HCT116 (cell line): ENCODE data around the gene ZC3H12D. TPM values are rescaled to one million over a fixed set of nuclear protein-coding genes. Genes with fewer than 3 reads are reported as not detected.

Experiments used
- ATAC-seq: fragments of 200-7000 bp; cut with Tn5 transposase; 2 replicates; pipeline ENCODE4 v1.9.1; 2020; ENCODE audit warnings: mild to moderate bottlenecking, moderate library complexity
- BruUV-seq: library from RNA; stranded (reverse); fragments of 400-500 nt; replicated peaks from 2 replicates; lab custom pipeline; 2021; lab: Mats Ljungman, UMichigan
- CTCF ChIA-PET: fragments of 300-600 bp; sonication (Branson Sonifier 250); formaldehyde crosslinking; loops from one replicate; lab custom pipeline; 2021; ENCODE audit warnings: antibody characterized with exemption; lab: Charles Lee
- POLR2A ChIA-PET: fragments of 300-600, 350-600 bp; sonication (Branson Sonifier 250); formaldehyde crosslinking; loops from one replicate; lab custom pipeline; 2021; ENCODE audit warnings: antibody characterized with exemption; lab: Charles Lee
- RAD21 ChIA-PET, 2 experiments: fragments of 300-600 bp; sonication (Branson Sonifier 250); formaldehyde crosslinking; loops; one replicate each; lab custom pipeline; 2023; ENCODE audit warnings: low total read pairs in 2 of 2; ENCODE audit not compliant: uncharacterized antibody in 2 of 2, unreplicated experiment in 2 of 2, low non-redundant PET in 1 of 2; lab: Charles Lee
- DNase-seq: peaks from one replicate; pipeline ENCODE4 v3.0.0-alpha.2; 2010; ENCODE audit warnings: low read depth, low spot score
- H2AFZ ChIP-seq: fragments of 200-600 bp; shearing (Covaris generic), sonication (generic); 2 replicates; pipeline ENCODE4 v1.6.1; 2017; ENCODE audit warnings: low read depth, mixed run types, mixed read lengths, antibody characterized with exemption, low read length; ENCODE audit not compliant: poor library complexity, severe bottlenecking
- H3K27ac ChIP-seq: 2 replicates; pipeline ENCODE4 v1.5.1; 2012; ENCODE audit warnings: low read depth, low read length
- H3K27me3 ChIP-seq: fragments of 200-600 bp; sonication (generic); 2 replicates; pipeline ENCODE4 v1.6.1; 2016; ENCODE audit warnings: mixed run types, low read length, mixed read lengths; ENCODE audit not compliant: insufficient read depth
- H3K36me3 ChIP-seq, 2 experiments: fragments of 200-500 bp in 1 of 2; fragments of 200-600 bp in 1 of 2; sonication (Bioruptor generic) in 1 of 2; sonication (generic) in 1 of 2; 2 replicates each; pipeline versions ENCODE4 v1.5.1 to v1.6.1; 2014 to 2016; ENCODE audit warnings: low read length in 2 of 2, inconsistent platforms in 1 of 2, mixed read lengths in 1 of 2, mixed run types in 1 of 2; ENCODE audit not compliant: insufficient read depth in 2 of 2, control insufficient read depth in 1 of 2
- H3K4me1 ChIP-seq, 2 experiments: fragments of 200-600 bp in 1 of 2; sonication (generic) in 1 of 2; 2 replicates each; pipeline versions ENCODE4 v1.5.1 to v1.6.1; 2012 to 2017; ENCODE audit warnings: low read length in 2 of 2, inconsistent platforms in 1 of 2, mild to moderate bottlenecking in 1 of 2, mixed read lengths in 1 of 2, mixed run types in 1 of 2, moderate library complexity in 1 of 2; ENCODE audit not compliant: insufficient read depth in 2 of 2, control insufficient read depth in 1 of 2
- H3K4me2 ChIP-seq: fragments of 200-600 bp; sonication (generic); 2 replicates; pipeline ENCODE4 v1.6.1; 2017; ENCODE audit warnings: mixed run types, low read length, mixed read lengths
- H3K4me3 ChIP-seq, 2 experiments: fragments of 200-600 bp in 1 of 2; sonication (generic) in 1 of 2; replicated peaks in 1 of 2; 2 replicates each; pipeline ENCODE4 v1.5.1; 2011 to 2016; ENCODE audit warnings: low read length in 2 of 2, control low read depth in 1 of 2, low read depth in 1 of 2, mild to moderate bottlenecking in 1 of 2, mixed read lengths in 1 of 2, mixed run types in 1 of 2
- H3K79me2 ChIP-seq: fragments of 200-600 bp; sonication (generic); 2 replicates; pipeline ENCODE4 v1.6.1; 2017; ENCODE audit warnings: mild to moderate bottlenecking, mixed run types, low read length, moderate library complexity, mixed read lengths; ENCODE audit not compliant: insufficient read depth
- H3K9ac ChIP-seq: fragments of 200-600 bp; sonication (generic); 2 replicates; pipeline ENCODE4 v1.6.1; 2016; ENCODE audit warnings: low read length, mixed read lengths
- H3K9me2 ChIP-seq: fragments of 200-600 bp; sonication (generic), shearing (Covaris generic); 2 replicates; pipeline ENCODE4 v1.6.1; 2017; ENCODE audit warnings: mixed run types, mild to moderate bottlenecking, moderate library complexity; ENCODE audit not compliant: insufficient read depth
- H3K9me3 ChIP-seq, 2 experiments: fragments of 200-500 bp in 1 of 2; fragments of 200-600 bp in 1 of 2; sonication (Bioruptor generic) in 1 of 2; sonication (generic) in 1 of 2; 2 replicates each; pipeline ENCODE4 v1.6.1; 2014 to 2017; ENCODE audit warnings: low read length in 2 of 2, mixed read lengths in 2 of 2, inconsistent platforms in 1 of 2, low read depth in 1 of 2, mild to moderate bottlenecking in 1 of 2, mixed run types in 1 of 2, moderate library complexity in 1 of 2; ENCODE audit not compliant: control insufficient read depth in 1 of 2, insufficient read depth in 1 of 2
- H4K20me1 ChIP-seq: fragments of 200-600 bp; sonication (generic), shearing (Covaris generic); 2 replicates; pipeline ENCODE4 v1.6.1; 2017; ENCODE audit warnings: mixed run types, mild to moderate bottlenecking, moderate library complexity; ENCODE audit not compliant: insufficient read depth
- CBX3 ChIP-seq: IDR thresholded peaks from 2 replicates; pipeline ENCODE4 v1.6.1; 2012; ENCODE audit warnings: low read depth
- CEBPB ChIP-seq: IDR thresholded peaks from 2 replicates; pipeline ENCODE4 v1.6.1; 2012; ENCODE audit warnings: low read depth
- CTCF ChIP-seq, 3 experiments: fragments of 200-600 bp in 1 of 3; sonication (generic) in 1 of 3; IDR thresholded peaks in 2 of 3; conservative IDR thresholded peaks in 1 of 3; 2 replicates each; pipeline ENCODE4 v1.5.1; 2012 to 2017; ENCODE audit warnings: low read depth in 2 of 3, low read length in 2 of 3, antibody characterized with exemption in 1 of 3, borderline replicate concordance in 1 of 3, control low read depth in 1 of 3, mild to moderate bottlenecking in 1 of 3, mixed read lengths in 1 of 3, mixed run types in 1 of 3, moderate library complexity in 1 of 3; ENCODE audit not compliant: insufficient read depth in 1 of 3
- POLR2A ChIP-seq: IDR thresholded peaks from 2 replicates; pipeline ENCODE4 v1.7.0; 2011; ENCODE audit warnings: borderline replicate concordance; ENCODE audit not compliant: insufficient read depth, insufficient read length; ENCODE audit errors: extremely low read depth
- POLR2AphosphoS5 ChIP-seq: IDR thresholded peaks from 2 replicates; pipeline ENCODE4 v1.6.1; 2011; ENCODE audit warnings: mild to moderate bottlenecking, low read depth, low read length, moderate library complexity
- SIN3A ChIP-seq: IDR thresholded peaks from 2 replicates; pipeline ENCODE4 v1.6.1; 2012; ENCODE audit warnings: low read depth
- SP1 ChIP-seq: IDR thresholded peaks from 2 replicates; pipeline ENCODE4 v1.6.1; 2012; ENCODE audit warnings: low read depth
- ZFX ChIP-seq: fragments of 450-650 bp; IDR thresholded peaks from 2 replicates; pipeline ENCODE4 v1.6.1; 2017
- ZNF274 ChIP-seq: fragments of 200-500 bp; sonication (Bioruptor generic); IDR thresholded peaks from 2 replicates; pipeline ENCODE4 v1.6.1; 2014; ENCODE audit warnings: mild to moderate bottlenecking, low read depth, low read length, inconsistent platforms
- intact Hi-C: fragments of 100-400 bp; cut with micrococcal nuclease; formaldehyde crosslinking; loops from 2 replicates; pipeline ENCODE4 v1.10.0; 2022
- total RNA-seq: library from RNA; stranded (reverse); gene quantifications from one replicate; pipeline ENCODE4 v1.2.1, GENCODE V29; 2021; ENCODE audit not compliant: unreplicated experiment
- TF ChIP-seq, protein P1 (sequence below): IDR thresholded peaks from 2 replicates; pipeline ENCODE4 v1.6.1; 2012

The ZC3H12D gene
- total RNA-seq, 1 experiment from 2014 or later, result 0.30 TPM

- intact Hi-C loops, result no loop called here
- Histone ChIP-seq H3K9me3 (no peaks in the 10 kb centered on the region), H3K36me3 (no peaks in the 10 kb centered on the region), H3K27ac (no peak overlapping the region), H2AFZ (no peak overlapping the region), H3K9me2 (no peaks in the 10 kb centered on the region), H3K4me1 (no peaks in the 10 kb centered on the region), H4K20me1 (no peaks in the 10 kb centered on the region), H3K79me2 (no peaks in the 10 kb centered on the region), H3K27me3 (peaks cover 4% of the 10 kb centered on the region; the same call in 1 of the 2 replicates), H3K4me2 (no peak overlapping the region), H3K9ac (no peak overlapping the region), H3K4me3 (no peak overlapping the region)
- DNase-seq (no peak), ATAC-seq (no peak)
- TF ChIP-seq SP1 (no peak), CBX3 (no peak), ZNF274 (no peak), CEBPB (no peak), ZFX (no peak), SIN3A (no peak), CTCF (IDR thresholded peaks at IDR 0.05 in 2 of 3, conservative IDR thresholded peaks at IDR 0.05 in 1 of 3; ENCODE audit: borderline replicate concordance in 1 of 3, insufficient read depth in 1 of 3, low read depth in 2 of 3, low read length in 2 of 3) (no peak), POLR2A (no peak), POLR2AphosphoS5 (no peak)
- TF ChIP-seq, protein P1, sequence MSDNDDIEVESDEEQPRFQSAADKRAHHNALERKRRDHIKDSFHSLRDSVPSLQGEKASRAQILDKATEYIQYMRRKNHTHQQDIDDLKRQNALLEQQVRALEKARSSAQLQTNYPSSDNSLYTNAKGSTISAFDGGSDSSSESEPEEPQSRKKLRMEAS, result no peak
- ChIA-PET CTCF (interaction anchor here (0.7 to 1.2 kb wide), 3 partner anchors 11 to 344 kb away, joined by 3 to 4 read pairs (median 3); no protein-coding TSS in a partner anchor), RAD21 (no interaction called here), POLR2A (interaction anchor here (1.1 kb wide), 1 partner anchor 11 kb away, joined by 3 read pairs; no protein-coding TSS in a partner anchor)
- no TSS peak for BruUV-seq
These were observed 63.7 kb downstream of the ZC3H12D start for GRCh38 chr6:149421132-149421531.
